Measurements from ENCODE around the gene ARHGAP24.

The ARHGAP24 gene

GRCh38 chr4:85955620-85956292, 480.8 kb downstream of the ARHGAP24 start:
- no peak for TF ChIP-seq FOXP2 (optimal IDR thresholded peaks at IDR 0.05; ENCODE audit: borderline replicate concordance, extremely low read depth, extremely low read length, insufficient read depth)
- no peak for TF ChIP-seq TAF1 (IDR thresholded peaks at IDR 0.05; ENCODE audit: borderline replicate concordance, insufficient read depth, low read length)
- TF ChIP-seq POLR2AphosphoS5 (IDR thresholded peaks at IDR 0.05; ENCODE audit: low read depth, low read length): no peak
- TF ChIP-seq REST (IDR thresholded peaks at IDR 0.05; ENCODE audit: insufficient read depth in 1 of 2, low read depth in 2 of 2, low read length in 2 of 2): no peak
- no peak for TF ChIP-seq SIN3A (IDR thresholded peaks at IDR 0.05; ENCODE audit: borderline replicate concordance, insufficient read depth, low read length)

- TF ChIP-seq SIN3A (IDR thresholded peaks at IDR 0.05; ENCODE audit: borderline replicate concordance, insufficient read depth, low read length) (no peak), TAF1 (IDR thresholded peaks at IDR 0.05; ENCODE audit: borderline replicate concordance, insufficient read depth, low read length) (no peak), POLR2AphosphoS5 (IDR thresholded peaks at IDR 0.05; ENCODE audit: low read depth, low read length) (no peak), FOXP2 (optimal IDR thresholded peaks at IDR 0.05; ENCODE audit: borderline replicate concordance, extremely low read depth, extremely low read length, insufficient read depth) (no peak), REST (IDR thresholded peaks at IDR 0.05; ENCODE audit: insufficient read depth in 1 of 2, low read depth in 2 of 2, low read length in 2 of 2) (no peak)
These were observed 481.5 kb downstream of the ARHGAP24 start for GRCh38 chr4:85956293-85956945.

- no peak for TF ChIP-seq SIN3A (IDR thresholded peaks at IDR 0.05; ENCODE audit: borderline replicate concordance, insufficient read depth, low read length)
- TF ChIP-seq REST (IDR thresholded peaks at IDR 0.05; ENCODE audit: insufficient read depth in 1 of 2, low read depth in 2 of 2, low read length in 2 of 2): no peak
- TF ChIP-seq POLR2AphosphoS5 (IDR thresholded peaks at IDR 0.05; ENCODE audit: low read depth, low read length): no peak
- no peak for TF ChIP-seq FOXP2 (optimal IDR thresholded peaks at IDR 0.05; ENCODE audit: borderline replicate concordance, extremely low read depth, extremely low read length, insufficient read depth)
- TF ChIP-seq TAF1 (IDR thresholded peaks at IDR 0.05; ENCODE audit: borderline replicate concordance, insufficient read depth, low read length): no peak
These were observed 486.9 kb downstream of the ARHGAP24 start for GRCh38 chr4:85961887-85962286.

GRCh38 chr4:85963231-85963630, 488.3 kb downstream of the ARHGAP24 start:
- TF ChIP-seq POLR2AphosphoS5 (IDR thresholded peaks at IDR 0.05; ENCODE audit: low read depth, low read length) (no peak), SIN3A (IDR thresholded peaks at IDR 0.05; ENCODE audit: borderline replicate concordance, insufficient read depth, low read length) (no peak), TAF1 (IDR thresholded peaks at IDR 0.05; ENCODE audit: borderline replicate concordance, insufficient read depth, low read length) (no peak), REST (IDR thresholded peaks at IDR 0.05; ENCODE audit: insufficient read depth in 1 of 2, low read depth in 2 of 2, low read length in 2 of 2) (no peak), FOXP2 (optimal IDR thresholded peaks at IDR 0.05; ENCODE audit: borderline replicate concordance, extremely low read depth, extremely low read length, insufficient read depth) (no peak)
